Measurements from ENCODE around the gene C1QTNF3.
"Not testable (repeated sequence)": the region's sequence is repeated elsewhere in the genome, so short reads cannot be mapped to it uniquely, and the experiment has no call there.

Gene C1QTNF3

GRCh38 chr5:34043099-34043876 lies at the start of gene C1QTNF3:
C1QTNF3 (minus strand) TSS chr5:34043213; CDS start chr5:34043125, 88 bp downstream.
- no peak for DNase-seq

GRCh38 chr5:34091039-34091438 lies 48.0 kb upstream of the C1QTNF3 start:
- not testable (repeated sequence) for DNase-seq

- not testable (repeated sequence) for DNase-seq
These were observed 46.8 kb upstream of the C1QTNF3 start for GRCh38 chr5:34089802-34090201.

- not testable (repeated sequence) for DNase-seq
These were observed 44.7 kb upstream of the C1QTNF3 start for GRCh38 chr5:34087728-34088127.

GRCh38 chr5:34083898-34084297 lies 40.9 kb upstream of the C1QTNF3 start:
- not testable (repeated sequence) for DNase-seq

GRCh38 chr5:34079505-34079904 lies 36.5 kb upstream of the C1QTNF3 start:
- DNase-seq = not testable (repeated sequence)

- DNase-seq = not testable (repeated sequence)
These were observed 34.6 kb upstream of the C1QTNF3 start for GRCh38 chr5:34077636-34078035.

GRCh38 chr5:34076719-34077364 lies 33.8 kb upstream of the C1QTNF3 start:
- DNase-seq = not testable (repeated sequence)

GRCh38 chr5:34074472-34074871 lies 31.5 kb upstream of the C1QTNF3 start:
- DNase-seq = not testable (repeated sequence)

GRCh38 chr5:34074071-34074470 lies 31.1 kb upstream of the C1QTNF3 start:
- DNase-seq = not testable (repeated sequence)

- DNase-seq = not testable (repeated sequence)
These were observed 27.6 kb upstream of the C1QTNF3 start for GRCh38 chr5:34070626-34071025.

GRCh38 chr5:34064656-34065055 lies 21.6 kb upstream of the C1QTNF3 start:
- no peak for DNase-seq

GRCh38 chr5:34062419-34062818 lies 19.4 kb upstream of the C1QTNF3 start:
- DNase-seq = no peak

GRCh38 chr5:34061993-34062392 lies 19.0 kb upstream of the C1QTNF3 start:
- DNase-seq = no peak

- DNase-seq = no peak
These were observed 17.0 kb upstream of the C1QTNF3 start for GRCh38 chr5:34059977-34060376.

- DNase-seq = no peak
These were observed 15.5 kb upstream of the C1QTNF3 start for GRCh38 chr5:34058532-34058931.

- DNase-seq = no peak
These were observed 14.6 kb upstream of the C1QTNF3 start for GRCh38 chr5:34057569-34057968.

- no peak for DNase-seq
These were observed 14.1 kb upstream of the C1QTNF3 start for GRCh38 chr5:34057118-34057517.

- no peak for DNase-seq
These were observed 12.7 kb upstream of the C1QTNF3 start for GRCh38 chr5:34055667-34056066.

- no peak for DNase-seq
These were observed 11.4 kb upstream of the C1QTNF3 start for GRCh38 chr5:34054400-34054729.

- no peak for DNase-seq
These were observed 10.8 kb upstream of the C1QTNF3 start for GRCh38 chr5:34053571-34054399.

GRCh38 chr5:34053133-34053532 lies 10.1 kb upstream of the C1QTNF3 start:
- no peak for DNase-seq

- no peak for DNase-seq
These were observed 8.5 kb upstream of the C1QTNF3 start for GRCh38 chr5:34051374-34051980.
